SK-N-MC (cell line): ENCODE results near the gene TLCD5.

ENCODE experiments used
- EZH2 ChIP-seq: fragments of 200-600 bp; sonication (generic); IDR thresholded peaks from one replicate; pipeline ENCODE4 v1.6.1; 2017; ENCODE audit warnings: antibody characterized with exemption
- FOXP2 ChIP-seq: optimal IDR thresholded peaks from 2 replicates; pipeline ENCODE3; 2011; ENCODE audit warnings: mild to moderate bottlenecking, moderate library complexity; ENCODE audit not compliant: insufficient read depth; ENCODE audit errors: extremely low read length, control extremely low read depth
- POLR2AphosphoS5 ChIP-seq: IDR thresholded peaks from 2 replicates; pipeline ENCODE4 v1.6.1; 2012; ENCODE audit warnings: mild to moderate bottlenecking, low read depth, low read length, borderline replicate concordance

GRCh38 chr11:120376547-120377182 is 51.6 kb downstream of the TLCD5 start:
- TF ChIP-seq POLR2AphosphoS5 (no peak), EZH2 (no peak), FOXP2 (no peak)
